ENCODE data around the gene CCNO. TPM values are rescaled to one million over a fixed set of nuclear protein-coding genes. Genes with fewer than 3 reads are reported as not detected.
A peak's percentile ranks its signal among the peaks of the same experiment; 100 is the strongest.

CCNO gene
- not detected for total RNA-seq

- DNase-seq: peak; percentile 36
- Mint-ChIP-seq H3K27me3 (ENCODE audit: low read depth) (peaks cover 75% of the 10 kb centered on the region), H3K4me1 (ENCODE audit: low read depth) (peaks cover 27% of the 10 kb centered on the region), H3K4me3 (peak within 1 kb of the TSS; percentile 79), H3K9me3 (no peaks in the 10 kb centered on the region), H3K36me3 (ENCODE audit: insufficient read depth) (no peaks in the 10 kb centered on the region)
- peak; percentile 80 to 91 for ATAC-seq
Observed at GRCh38 chr5:55232985-55233928, at the start of gene CCNO. Gene CCNO (minus strand): TSS chr5:55233608. CDS start chr5:55233523, 85 bp downstream.

DNA sequence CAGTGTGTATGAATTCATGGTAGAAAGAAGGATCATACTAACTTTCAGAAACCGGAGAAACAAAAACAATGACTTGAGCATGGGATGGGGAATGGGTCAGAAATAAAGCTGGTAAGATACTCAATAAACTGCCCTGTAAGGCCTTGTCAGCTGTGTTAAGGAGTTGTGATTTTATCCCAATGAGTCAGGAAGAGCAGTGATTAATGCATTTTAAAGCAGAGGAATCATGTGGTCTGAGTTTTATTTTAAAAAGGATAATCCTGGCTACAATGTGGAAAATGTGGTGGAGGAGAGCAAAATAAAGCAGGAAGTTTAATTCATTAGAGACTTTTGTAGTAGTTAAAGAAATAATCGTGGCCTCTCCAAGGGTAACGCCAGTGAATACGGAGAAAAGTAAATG, 45.4 kb upstream of the CCNO start:
- Mint-ChIP-seq H3K4me3 (no peak overlapping the region), H3K4me1 (ENCODE audit: low read depth) (no peaks in the 10 kb centered on the region), H3K27me3 (ENCODE audit: low read depth) (no peaks in the 10 kb centered on the region), H3K9me3 (no peaks in the 10 kb centered on the region), H3K36me3 (ENCODE audit: insufficient read depth) (peaks cover 47% of the 10 kb centered on the region)
- DNase-seq (no peak), ATAC-seq (no peak)

GRCh38 chr5:55276771-55277170, 43.4 kb upstream of the CCNO start:
- Mint-ChIP-seq H3K4me3 (no peak overlapping the region), H3K36me3 (ENCODE audit: insufficient read depth) (peaks cover 47% of the 10 kb centered on the region), H3K9me3 (no peaks in the 10 kb centered on the region), H3K27me3 (ENCODE audit: low read depth) (no peaks in the 10 kb centered on the region), H3K4me1 (ENCODE audit: low read depth) (no peaks in the 10 kb centered on the region)
- DNase-seq: no peak
- ATAC-seq: no peak

DNA sequence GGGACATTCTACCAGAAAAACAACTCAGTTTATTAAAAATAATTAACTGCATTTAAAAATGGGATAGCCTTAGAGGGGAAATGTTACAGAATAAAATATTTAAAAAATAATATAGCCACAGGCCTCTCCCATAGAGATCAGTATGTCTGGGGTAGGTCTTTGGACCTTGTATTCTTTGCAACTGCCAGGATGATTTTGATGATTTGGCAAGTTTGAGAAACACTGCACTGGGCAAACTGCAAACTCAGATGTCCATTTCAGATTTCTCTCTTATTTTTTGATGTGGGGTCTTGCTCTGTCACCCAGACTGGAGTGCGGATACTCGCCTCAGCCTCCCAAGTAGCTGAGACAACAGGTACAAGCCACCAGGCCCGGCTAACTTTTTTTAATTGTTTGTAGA, 24.9 kb upstream of the CCNO start:
- ATAC-seq: no peak

GRCh38 chr5:55254802-55255201, 21.4 kb upstream of the CCNO start:
- no peaks in the 10 kb centered on the region for H3K4me1 Mint-ChIP-seq (ENCODE audit: low read depth)
- H3K27me3 Mint-ChIP-seq (ENCODE audit: low read depth): no peaks in the 10 kb centered on the region
- no peaks in the 10 kb centered on the region for H3K9me3 Mint-ChIP-seq
- ATAC-seq (no peak), DNase-seq (no peak)
- no peak overlapping the region for H3K4me3 Mint-ChIP-seq
- peaks cover 20% of the 10 kb centered on the region for H3K36me3 Mint-ChIP-seq (ENCODE audit: insufficient read depth)

More for the DNA sequence above, 24.9 kb upstream of the CCNO start:
- no peak overlapping the region for H3K4me3 Mint-ChIP-seq
- peaks cover 32% of the 10 kb centered on the region for H3K36me3 Mint-ChIP-seq (ENCODE audit: insufficient read depth)
- H3K4me1 Mint-ChIP-seq (ENCODE audit: low read depth): no peaks in the 10 kb centered on the region
- no peaks in the 10 kb centered on the region for H3K27me3 Mint-ChIP-seq (ENCODE audit: low read depth)
- DNase-seq: no peak
- H3K9me3 Mint-ChIP-seq: no peaks in the 10 kb centered on the region

DNA sequence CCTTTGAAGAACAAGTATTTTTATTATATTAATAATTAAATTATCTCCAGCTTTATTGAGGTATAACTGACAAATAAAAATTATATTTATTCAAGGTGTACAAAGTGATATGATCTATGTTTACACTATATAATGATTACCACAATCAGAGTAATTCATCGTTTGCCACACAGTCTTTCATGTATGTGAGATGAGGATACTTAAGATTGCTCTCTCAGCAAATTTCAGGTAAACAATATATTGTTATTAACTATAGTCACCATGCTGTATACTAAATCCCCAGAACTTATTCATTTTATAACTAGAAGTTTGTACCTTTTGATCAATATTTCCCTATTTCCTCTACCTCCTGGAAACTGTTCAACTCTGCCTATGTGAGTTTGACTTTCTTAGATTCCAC, 16.7 kb upstream of the CCNO start:
- Mint-ChIP-seq H3K4me1 (ENCODE audit: low read depth) (no peaks in the 10 kb centered on the region), H3K4me3 (no peak overlapping the region), H3K27me3 (ENCODE audit: low read depth) (no peaks in the 10 kb centered on the region), H3K36me3 (ENCODE audit: insufficient read depth) (peaks cover 5% of the 10 kb centered on the region), H3K9me3 (peaks cover 17% of the 10 kb centered on the region)
- ATAC-seq (no peak), DNase-seq (no peak)

DNA sequence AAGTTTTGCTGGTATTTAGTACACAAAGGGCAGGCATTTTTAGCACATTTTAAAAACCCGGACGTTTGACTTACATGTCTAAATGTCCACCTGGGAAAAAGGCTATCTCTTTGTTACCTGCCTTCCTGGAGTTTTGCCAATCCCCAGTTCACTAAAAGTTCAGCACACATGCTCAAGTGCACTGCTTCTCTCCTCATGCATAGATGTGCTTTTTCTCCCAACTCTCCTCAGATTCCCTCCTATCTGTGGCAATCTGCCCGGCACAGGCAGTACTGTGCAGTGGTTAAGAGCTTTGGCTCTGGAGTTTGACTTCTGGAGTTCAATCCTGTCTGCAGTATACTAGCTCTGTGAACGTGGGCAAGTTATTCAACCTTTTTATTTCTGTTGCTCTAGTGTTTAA, 8.3 kb upstream of the CCNO start:
- no peak for DNase-seq
- Mint-ChIP-seq H3K9me3 (peaks cover 4% of the 10 kb centered on the region), H3K36me3 (ENCODE audit: insufficient read depth) (no peaks in the 10 kb centered on the region), H3K27me3 (ENCODE audit: low read depth) (peaks cover 20% of the 10 kb centered on the region), H3K4me3 (no peak overlapping the region), H3K4me1 (ENCODE audit: low read depth) (no peaks in the 10 kb centered on the region)
- no peak for ATAC-seq

GRCh38 chr5:55236800-55237199, 3.4 kb upstream of the CCNO start:
- no peak overlapping the region for H3K4me3 Mint-ChIP-seq
- H3K9me3 Mint-ChIP-seq: no peaks in the 10 kb centered on the region
- peaks cover 14% of the 10 kb centered on the region for H3K4me1 Mint-ChIP-seq (ENCODE audit: low read depth)
- peaks cover 51% of the 10 kb centered on the region for H3K27me3 Mint-ChIP-seq (ENCODE audit: low read depth)
- DNase-seq (no peak), ATAC-seq (no peak)
- no peaks in the 10 kb centered on the region for H3K36me3 Mint-ChIP-seq (ENCODE audit: insufficient read depth)

DNA sequence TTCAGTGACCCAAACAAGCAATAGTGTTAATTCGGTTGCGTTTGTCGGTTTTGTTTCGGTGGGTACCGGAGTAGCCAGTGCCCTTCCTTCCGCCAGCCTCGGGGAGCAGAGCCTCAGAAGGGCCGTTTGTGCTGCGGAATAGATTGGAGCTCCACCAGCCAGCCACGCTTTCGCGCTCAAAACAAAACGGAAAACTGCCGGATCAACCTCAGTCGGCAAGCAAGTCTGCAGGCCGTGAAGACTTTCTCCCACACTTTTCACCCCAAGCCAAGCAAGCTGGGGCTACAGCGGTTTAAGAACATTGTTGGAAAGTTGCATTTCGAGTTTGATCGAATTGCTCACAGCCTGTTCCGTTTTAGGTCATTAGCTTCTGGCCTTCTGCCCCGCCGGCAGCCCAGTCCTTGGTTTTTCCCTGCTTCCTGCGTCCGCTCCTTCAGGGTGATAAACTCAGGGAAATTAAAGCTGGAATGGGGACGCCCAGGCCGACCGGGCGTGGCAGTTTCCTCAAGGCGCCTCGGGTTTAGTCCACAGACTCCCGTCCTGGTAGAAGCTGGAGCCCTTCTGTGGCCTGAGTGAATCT, 803 bp upstream of the CCNO start:
- H3K4me1 Mint-ChIP-seq (ENCODE audit: low read depth): peaks cover 27% of the 10 kb centered on the region
- peak overlapping the region; percentile 75 for H3K4me3 Mint-ChIP-seq
- H3K27me3 Mint-ChIP-seq (ENCODE audit: low read depth): peaks cover 73% of the 10 kb centered on the region
- H3K9me3 Mint-ChIP-seq: no peaks in the 10 kb centered on the region
- no peaks in the 10 kb centered on the region for H3K36me3 Mint-ChIP-seq (ENCODE audit: insufficient read depth)
- no peak for DNase-seq
- ATAC-seq: no peak

DNA sequence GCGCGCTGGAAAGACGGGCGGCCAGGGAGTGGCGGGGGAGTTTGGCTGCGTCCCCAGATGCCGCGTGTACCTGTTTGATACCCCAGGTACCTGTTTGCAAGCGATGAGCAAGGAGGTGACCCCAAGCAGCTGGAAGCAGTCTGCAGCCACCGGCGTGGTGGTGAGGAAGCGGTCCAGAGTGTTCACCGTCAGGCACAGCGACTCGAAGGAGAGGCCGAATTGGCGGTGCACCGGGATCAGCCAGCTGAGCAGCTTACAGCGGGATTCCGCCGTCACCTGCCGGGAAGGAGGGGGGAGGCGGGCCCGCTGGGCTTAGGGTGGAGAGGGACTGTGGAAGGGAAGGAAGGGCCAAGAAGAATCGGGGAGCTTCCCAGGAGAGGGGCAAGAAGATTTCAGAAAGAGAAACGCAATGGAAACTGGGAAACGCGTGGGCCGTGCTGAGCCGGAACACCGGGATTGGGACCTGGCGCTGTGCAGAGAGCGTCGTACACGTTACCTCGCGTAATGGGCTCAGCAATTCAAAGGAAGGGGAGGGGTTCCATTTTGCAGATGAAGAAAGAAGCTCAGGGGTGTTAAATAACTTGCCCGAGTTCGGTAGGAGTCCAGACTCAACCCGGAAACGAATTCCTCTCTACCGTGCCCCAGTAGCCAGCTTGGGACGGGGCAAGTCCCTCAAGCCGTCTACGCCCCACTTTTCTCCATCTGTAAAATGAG, 980 bp downstream of the CCNO start:
- Mint-ChIP-seq H3K4me3 (peak overlapping the region; percentile 79), H3K36me3 (ENCODE audit: insufficient read depth) (no peaks in the 10 kb centered on the region), H3K4me1 (ENCODE audit: low read depth) (peaks cover 33% of the 10 kb centered on the region), H3K9me3 (no peaks in the 10 kb centered on the region), H3K27me3 (ENCODE audit: low read depth) (peaks cover 78% of the 10 kb centered on the region)
- ATAC-seq (no peak), DNase-seq (no peak)

DNA sequence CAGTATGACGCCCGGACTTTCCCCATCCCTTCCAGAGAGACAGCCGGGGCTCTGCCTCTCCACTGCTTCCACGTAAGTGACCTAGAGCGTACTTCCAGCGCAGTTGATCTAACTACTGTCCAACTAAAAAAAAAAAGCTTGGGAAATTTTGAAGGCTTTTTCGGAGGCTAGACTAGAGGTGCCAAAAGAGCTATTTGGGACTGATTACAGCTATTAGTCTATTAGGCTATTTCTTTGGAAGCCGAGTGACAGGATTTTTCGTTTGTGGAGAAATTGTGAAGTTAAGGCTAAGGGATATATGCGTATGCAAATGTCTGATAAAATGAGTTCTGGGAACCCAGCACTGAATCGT, 1.5 kb downstream of the CCNO start:
- Mint-ChIP-seq H3K9me3 (no peaks in the 10 kb centered on the region), H3K27me3 (ENCODE audit: low read depth) (peaks cover 78% of the 10 kb centered on the region), H3K4me3 (peak overlapping the region; percentile 79), H3K4me1 (ENCODE audit: low read depth) (peaks cover 33% of the 10 kb centered on the region), H3K36me3 (ENCODE audit: insufficient read depth) (no peaks in the 10 kb centered on the region)
- no peak for DNase-seq
- ATAC-seq: no peak

GRCh38 chr5:55231029-55231918, 2.1 kb downstream of the CCNO start:
- no peak for ATAC-seq
- Mint-ChIP-seq H3K4me3 (peak overlapping the region; percentile 79), H3K4me1 (ENCODE audit: low read depth) (peaks cover 35% of the 10 kb centered on the region), H3K27me3 (ENCODE audit: low read depth) (peaks cover 73% of the 10 kb centered on the region), H3K36me3 (ENCODE audit: insufficient read depth) (no peaks in the 10 kb centered on the region), H3K9me3 (no peaks in the 10 kb centered on the region)
- DNase-seq: no peak

- H3K36me3 Mint-ChIP-seq (ENCODE audit: insufficient read depth): no peaks in the 10 kb centered on the region
- H3K9me3 Mint-ChIP-seq: no peaks in the 10 kb centered on the region
- DNase-seq (no peak), ATAC-seq (no peak)
- peaks cover 37% of the 10 kb centered on the region for H3K4me1 Mint-ChIP-seq (ENCODE audit: low read depth)
- no peak overlapping the region for H3K4me3 Mint-ChIP-seq
- H3K27me3 Mint-ChIP-seq (ENCODE audit: low read depth): peaks cover 77% of the 10 kb centered on the region
Observed at GRCh38 chr5:55230086-55230629, 3.2 kb downstream of the CCNO start.
